ENCODE data around the gene ITFG2. TPM values are rescaled to one million over a fixed set of nuclear protein-coding genes. Genes with fewer than 3 reads are reported as not detected.

The ITFG2 gene
- total RNA-seq, 1 donor from 2014 or later = 13.9 TPM

DNA sequence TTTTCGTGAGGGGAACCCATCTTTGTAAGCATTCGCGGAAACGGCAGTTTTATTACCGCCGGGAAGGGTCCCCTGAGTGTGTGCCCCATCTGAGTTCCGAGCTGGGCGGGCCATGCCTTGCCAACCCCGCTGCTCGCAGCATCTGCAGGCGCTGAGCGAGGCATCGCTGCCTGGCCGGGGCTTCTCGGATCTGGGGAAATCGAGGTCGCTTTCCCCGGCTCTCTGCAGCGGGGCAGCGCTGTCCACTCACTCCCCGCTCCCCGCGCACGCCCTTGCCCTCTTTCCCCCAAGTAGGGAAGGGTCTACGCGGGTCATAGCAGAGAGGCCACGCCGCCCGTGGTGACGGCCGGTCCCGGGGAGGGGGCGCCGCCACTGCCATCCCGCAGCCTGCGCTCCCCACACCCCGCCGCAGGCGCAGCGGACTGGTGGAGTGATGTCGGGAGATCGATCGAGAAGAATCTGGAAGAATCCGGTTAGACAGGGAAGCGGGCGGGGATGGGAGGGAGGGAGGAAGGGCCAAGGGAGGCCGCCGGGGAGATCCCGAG lies 18.2 kb upstream of the ITFG2 start:
- intact Hi-C loops (cut with DNase I) = no loop called here
- DNase-seq (ENCODE audit: low spot score) = no peak

DNA sequence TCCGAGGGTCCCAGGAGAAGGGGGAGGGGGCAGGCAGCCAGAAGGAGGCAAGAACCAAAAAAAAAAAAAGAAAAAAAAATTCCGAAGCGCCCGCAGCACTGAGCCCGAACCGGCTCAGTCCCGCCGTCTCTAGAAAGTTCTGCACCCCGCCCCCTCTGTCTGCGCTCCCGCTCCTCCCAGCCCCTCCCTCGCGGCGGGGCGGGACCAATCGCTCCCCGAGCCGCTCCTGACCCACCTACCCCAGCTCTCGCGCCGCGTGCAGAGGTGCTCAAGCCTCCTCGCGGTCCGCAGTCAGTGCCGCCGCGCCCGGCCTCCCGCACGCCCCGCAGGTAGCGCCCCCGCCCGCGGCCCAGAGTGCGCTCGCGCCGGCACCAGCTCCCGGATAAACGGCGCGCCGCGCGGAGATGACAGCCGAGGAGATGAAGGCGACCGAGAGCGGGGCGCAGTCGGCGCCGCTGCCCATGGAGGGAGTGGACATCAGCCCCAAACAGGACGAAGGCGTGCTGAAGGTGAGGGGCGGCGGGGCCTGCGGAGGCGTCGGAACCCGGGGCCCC lies 17.7 kb upstream of the ITFG2 start, which contains the start of gene FKBP4:
TSS of gene FKBP4 (plus strand) at position 235 of the 554 bp plus-strand sequence. CDS start at position 405, 170 bp downstream.
- intact Hi-C loops (cut with DNase I) = no loop called here
- DNase-seq (ENCODE audit: low spot score) = peak; percentile 96

DNA sequence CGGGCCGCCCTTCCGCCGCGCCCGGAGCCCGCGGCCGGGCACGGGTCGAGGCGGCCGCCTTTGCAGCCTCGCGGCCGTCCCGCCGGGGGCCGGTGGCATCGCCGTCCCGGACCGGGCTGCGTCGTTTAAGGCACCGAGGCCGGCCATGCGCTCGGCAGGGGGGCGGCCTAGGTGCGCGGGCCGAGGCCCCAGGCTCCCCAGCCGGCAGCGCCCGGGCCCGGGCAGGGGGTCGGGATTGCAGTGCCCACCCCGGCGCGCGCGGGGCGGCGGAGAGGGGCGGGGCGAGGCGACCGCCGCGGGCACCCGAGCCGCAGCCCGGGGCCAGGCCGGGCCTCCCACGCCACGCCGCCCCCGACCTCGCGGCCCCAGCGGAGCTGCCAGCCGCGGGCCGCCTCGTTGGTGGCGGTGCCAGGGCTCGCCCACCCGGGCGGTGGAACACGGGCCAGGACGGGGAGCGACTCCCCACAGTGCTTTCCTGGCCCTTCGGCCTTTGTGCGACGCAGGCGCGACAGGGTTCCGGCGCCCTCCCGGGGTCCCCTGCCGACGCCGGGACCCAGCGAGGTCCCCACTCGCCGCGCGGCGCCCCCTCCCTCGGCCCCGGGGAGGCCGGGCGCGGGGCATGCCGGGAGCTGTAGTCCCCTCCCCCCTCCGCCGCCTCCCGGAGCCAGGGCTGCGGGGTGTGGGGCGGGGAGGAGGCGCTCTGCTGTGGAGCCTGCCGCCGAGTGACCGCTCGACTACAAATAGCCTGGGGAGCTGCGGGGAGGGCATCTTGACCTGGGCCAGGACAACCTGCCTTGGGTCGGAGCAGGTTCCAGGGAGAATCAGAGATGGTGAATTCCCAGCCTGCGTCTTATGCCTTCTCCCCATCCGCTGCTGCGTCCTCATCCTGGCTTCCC lies 16.9 kb upstream of the ITFG2 start:
- intact Hi-C loops (cut with DNase I) = loop anchor here (1.0 kb wide), 1 partner anchor 17 kb away; the partner anchor contains the start of gene ITFG2
- peak; percentile 93 for DNase-seq (ENCODE audit: low spot score)

DNA sequence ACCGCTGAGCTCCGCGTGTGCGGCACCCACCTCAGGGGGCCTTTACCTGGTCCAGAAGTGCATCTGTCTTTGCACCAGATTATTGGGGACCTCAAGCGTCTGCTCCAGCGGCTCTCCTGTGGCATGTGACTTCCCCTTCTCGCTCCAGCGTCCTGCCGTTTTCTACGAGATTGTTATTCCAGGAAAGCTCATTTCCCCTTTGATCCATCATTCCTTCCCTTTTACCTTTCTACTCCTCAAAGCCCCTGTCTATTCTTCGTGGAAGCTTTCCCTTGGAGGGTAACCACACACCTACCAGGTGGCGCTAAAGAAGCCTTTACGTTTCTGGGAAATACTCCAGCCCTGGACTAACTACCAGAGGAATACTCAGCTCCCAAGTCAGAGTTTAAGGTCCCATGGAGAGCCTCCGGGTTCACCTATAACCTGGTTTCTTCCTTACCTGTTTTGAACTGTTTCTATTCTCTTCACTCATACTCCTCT lies 16.2 kb upstream of the ITFG2 start:
- no peak for DNase-seq (ENCODE audit: low spot score)
- intact Hi-C loops (cut with DNase I) = loop anchor here (1.0 kb wide), 1 partner anchor 16 kb away; the partner anchor contains the start of gene ITFG2

DNA sequence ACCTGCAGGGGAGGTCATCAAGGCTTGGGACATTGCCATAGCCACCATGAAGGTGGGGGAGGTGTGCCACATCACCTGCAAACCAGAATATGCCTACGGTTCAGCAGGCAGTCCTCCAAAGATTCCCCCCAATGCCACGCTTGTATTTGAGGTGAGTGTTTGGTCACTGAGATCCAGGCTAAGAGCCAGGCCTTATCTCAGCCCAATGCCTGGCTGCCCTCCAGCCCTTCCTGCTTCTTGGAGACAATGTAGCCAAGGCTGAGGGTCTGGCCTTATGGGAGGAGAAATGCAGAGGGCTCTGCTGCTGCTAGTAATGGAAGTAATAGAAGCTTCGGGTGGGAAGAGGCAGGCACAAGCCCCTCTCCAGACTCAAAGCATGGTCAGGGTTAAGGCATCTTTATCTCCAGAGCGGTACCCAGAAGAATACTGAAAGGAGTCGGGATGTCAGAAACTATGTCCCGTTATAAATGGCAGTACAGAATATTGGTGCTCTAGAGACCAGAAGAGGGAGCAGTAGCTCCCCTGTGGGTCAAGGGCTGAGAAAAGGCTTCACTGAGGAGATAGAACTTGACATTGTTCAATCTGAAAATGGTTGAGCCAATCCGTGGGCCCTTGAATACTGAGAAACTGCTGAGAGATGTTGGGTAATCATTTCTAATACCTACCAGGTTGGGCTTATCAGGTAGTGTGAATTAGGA lies 14.6 kb upstream of the ITFG2 start:
- no peak for DNase-seq (ENCODE audit: low spot score)
- intact Hi-C loops (cut with DNase I) = no loop called here

GRCh38 chr12:2800046-2800570 lies 12.4 kb upstream of the ITFG2 start:
- intact Hi-C loops (cut with DNase I) = no loop called here

GRCh38 chr12:2801044-2801783 lies 11.3 kb upstream of the ITFG2 start:
- intact Hi-C loops (cut with DNase I) = no loop called here
- DNase-seq (ENCODE audit: low spot score) = no peak

More at GRCh38 chr12:2800046-2800570, 12.4 kb upstream of the ITFG2 start:
- DNase-seq (ENCODE audit: low spot score) = no peak

DNA sequence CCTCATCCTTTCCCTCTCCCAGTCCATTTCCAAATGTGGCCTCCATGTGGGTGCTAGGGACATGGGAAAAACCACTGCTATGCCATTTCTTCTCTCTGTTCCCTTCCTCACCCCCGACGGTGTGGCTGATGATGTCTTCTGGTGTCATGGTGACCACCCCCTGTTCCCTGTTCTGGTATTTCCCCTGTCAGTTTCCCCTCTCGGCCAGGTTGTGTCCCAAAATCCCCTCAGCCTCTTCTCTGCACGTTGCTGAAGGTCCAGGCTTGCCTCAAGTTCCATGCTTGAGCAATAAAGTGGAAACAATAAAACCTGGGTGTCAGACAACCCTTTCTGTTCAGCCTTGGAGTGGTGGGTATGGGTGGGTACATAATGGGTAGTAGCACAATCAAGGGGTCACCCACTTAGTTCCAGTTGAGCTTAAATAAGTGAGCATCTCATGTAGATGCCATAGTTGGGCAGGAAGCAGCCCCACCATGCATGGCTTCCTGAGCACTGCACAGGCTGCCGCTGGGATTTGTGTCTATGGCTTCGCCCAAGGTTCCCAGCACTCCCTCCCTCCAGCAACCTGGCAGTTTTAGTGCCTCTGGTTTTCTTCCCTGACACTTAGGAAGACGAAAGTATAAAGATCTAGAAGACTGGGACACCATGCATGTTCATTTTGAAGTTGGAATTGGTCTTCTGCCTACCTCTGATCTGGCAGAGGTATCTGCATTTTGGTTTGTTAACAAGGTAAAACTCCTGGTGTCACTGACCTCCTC lies 8.7 kb upstream of the ITFG2 start:
- DNase-seq (ENCODE audit: low spot score) = no peak
- intact Hi-C loops (cut with DNase I) = no loop called here

DNA sequence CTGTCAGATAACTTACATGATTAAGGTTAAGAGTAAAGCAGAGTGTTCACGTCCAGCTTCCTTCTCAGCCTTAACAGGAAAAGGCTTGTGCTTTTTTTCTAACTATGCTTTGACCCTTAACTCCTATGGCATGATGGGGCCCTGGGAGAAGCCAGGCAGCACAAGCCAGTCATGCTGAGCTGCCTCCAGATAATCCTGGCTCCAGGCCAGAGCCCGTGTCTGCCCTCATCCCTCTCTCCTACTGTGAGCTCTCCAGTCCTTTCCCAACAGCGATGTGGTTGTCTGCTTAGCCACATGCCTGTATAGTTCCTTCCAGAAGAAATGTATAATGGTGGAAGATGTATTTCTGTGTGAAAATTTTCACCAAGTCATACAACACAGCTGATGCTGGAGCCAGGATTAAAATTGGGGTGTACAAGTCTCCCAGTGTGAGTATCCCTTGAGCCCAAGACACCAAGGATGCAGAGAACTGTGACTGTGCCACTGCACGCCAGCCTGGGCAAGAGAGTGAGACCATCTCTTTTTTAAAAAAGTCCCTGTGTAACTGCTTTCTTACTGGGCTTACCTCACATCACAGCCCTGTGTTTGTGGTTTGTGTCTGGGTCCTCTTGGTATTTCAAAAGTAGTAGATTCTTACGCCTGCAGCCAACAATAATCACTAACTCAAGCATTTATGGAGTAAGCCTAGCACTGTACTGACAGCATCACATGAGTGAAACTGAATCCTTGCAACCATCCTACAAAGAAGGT lies 7.9 kb upstream of the ITFG2 start:
- peak; percentile 83 for DNase-seq (ENCODE audit: low spot score)
- intact Hi-C loops (cut with DNase I) = no loop called here

DNA sequence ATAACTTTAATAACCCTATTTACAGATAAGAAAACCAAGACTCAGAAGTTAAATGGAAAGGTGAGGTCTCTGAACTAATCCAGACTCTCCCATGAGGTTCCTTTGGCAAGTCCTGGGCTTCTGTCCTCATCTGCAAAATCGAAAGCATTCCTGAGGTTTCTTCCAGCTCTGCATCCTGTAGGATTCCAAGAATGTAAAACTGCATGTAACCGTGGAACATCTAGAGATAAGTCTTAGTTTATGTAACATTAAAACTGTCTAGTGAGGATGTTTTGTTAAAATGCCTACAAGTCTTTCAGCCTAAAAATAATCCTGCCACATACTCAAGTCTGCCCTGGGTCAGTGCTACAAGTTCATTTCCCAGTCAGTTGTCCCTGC lies 7.3 kb upstream of the ITFG2 start:
- intact Hi-C loops (cut with DNase I) = no loop called here

DNA sequence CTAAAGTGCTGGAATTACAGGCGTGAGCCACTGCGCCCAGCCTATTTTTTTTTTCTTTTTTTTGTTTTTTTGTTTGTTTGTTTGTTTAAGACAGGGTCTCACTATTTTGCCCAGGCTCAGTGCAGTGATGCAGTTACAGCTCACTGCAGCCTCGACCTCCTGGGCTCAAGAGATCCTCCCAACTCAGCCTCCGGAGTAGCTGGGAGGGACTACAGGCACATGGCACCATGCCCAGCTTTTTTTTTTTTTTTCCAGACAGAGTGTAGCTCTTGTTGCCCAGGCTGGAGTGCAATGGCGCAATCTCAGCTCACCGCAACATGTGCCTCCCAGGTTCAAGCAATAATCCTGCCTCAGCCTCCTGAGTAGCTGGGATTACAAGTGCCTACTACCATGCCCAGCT lies 5.8 kb upstream of the ITFG2 start:
- intact Hi-C loops (cut with DNase I) = no loop called here
- DNase-seq (ENCODE audit: low spot score) = no peak

More for the DNA sequence above, 7.3 kb upstream of the ITFG2 start:
- DNase-seq (ENCODE audit: low spot score) = no peak

DNA sequence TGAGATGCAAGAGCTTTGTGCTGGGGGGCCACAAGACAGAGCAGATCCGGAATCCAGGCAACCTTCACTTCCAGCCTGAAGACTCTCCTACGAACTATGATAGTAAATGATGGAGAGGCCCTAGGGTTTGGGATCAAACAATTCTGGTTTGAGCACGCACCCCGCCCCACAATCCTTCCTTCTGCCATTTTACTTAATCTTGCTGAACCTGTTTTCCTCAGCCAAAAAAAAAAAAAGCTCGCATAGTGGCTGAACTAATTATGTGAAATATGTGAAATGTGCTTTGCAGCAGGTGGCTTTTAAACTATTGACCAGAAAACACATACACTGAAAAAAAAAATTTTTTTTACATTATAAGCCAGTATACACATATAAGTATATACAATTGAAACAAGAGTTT lies 667 bp upstream of the ITFG2 start:
- intact Hi-C loops (cut with DNase I) = loop anchor here (1.0 kb wide), 1 partner anchor 16 kb away; no protein-coding TSS in a partner anchor
- no peak for DNase-seq (ENCODE audit: low spot score)

DNA sequence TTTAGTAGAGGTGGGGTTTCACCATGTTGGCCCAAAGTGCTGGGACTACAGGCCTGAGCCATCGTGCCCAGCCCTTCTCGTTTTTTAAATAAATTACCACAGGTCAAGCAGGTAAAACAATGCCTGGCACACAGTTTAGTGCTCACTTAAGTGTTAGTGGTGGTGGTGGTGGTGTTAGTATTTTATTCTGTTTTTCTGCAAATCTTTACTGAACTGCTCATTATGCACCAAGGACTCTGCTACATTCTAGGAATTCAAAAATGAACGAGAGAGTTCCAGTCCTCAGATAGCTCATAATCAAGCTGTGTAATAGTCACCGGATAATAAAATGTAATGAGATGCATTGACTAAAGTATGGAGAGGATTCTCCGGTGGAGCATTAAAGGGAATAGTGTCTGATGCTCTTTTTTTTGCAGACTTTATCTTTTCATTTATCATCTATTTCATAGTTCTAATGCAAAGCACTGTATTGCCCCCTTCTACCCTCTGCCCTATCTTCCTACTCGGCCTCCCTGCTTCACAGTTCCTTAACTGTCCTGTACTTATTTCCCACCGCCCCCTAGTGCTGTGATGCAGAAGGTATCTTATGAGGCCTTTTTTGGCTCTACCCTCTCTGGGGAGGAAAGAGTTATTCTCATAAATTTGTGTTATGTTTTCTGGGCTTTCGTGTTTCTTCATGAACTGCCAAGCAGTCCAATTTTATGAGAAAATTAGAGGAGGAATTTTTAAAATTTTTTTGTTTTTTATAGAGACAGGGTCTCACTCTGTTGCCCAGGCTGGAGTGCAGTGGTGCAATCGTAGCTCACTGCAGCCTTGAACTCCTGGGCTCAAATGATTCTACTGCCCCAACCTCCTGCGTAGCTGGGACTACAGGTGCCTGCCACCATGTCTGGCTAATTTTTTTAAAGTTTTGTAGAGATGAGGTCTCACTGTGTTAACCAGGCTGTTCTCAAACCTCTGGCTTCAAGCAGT lies 1.0 kb downstream of the ITFG2 start:
- intact Hi-C loops (cut with DNase I) = no loop called here
- DNase-seq (ENCODE audit: low spot score) = no peak

- intact Hi-C loops (cut with DNase I) = no loop called here
- DNase-seq (ENCODE audit: low spot score) = no peak
Observed at GRCh38 chr12:2819810-2820209, 7.3 kb downstream of the ITFG2 start.

DNA sequence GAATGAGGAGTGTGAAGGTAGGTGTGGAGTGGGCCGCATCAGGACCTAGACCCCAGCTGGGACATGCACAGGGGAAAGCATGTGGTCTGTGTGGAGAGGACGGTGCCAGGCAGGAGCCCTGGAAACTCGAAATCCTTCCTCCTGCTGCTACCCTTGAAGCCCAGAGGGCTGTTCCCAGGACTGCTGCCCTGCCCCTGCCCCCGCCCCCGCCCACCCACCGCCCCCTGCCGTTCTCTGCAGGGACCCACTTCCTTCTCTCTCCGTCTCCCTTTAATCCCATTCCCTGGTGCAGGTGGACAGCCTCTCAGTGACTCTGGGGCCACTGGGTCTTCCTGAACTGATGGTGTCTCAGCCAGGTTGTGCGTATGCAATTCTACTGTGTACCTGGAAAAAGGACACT lies 8.0 kb downstream of the ITFG2 start:
- intact Hi-C loops (cut with DNase I) = no loop called here
- no peak for DNase-seq (ENCODE audit: low spot score)

- DNase-seq (ENCODE audit: low spot score) = no peak
- intact Hi-C loops (cut with DNase I) = no loop called here
Observed at GRCh38 chr12:2823483-2823882, 11.0 kb downstream of the ITFG2 start.

Measured in cardiac septum (tissue), 1 donor.